Endodermal cell (in vitro differentiated cells): ENCODE measurements around the gene SLC35F1. TPM values are rescaled to one million over a fixed set of nuclear protein-coding genes. Genes with fewer than 3 reads are reported as not detected.
A peak's percentile ranks its signal among the peaks of the same experiment; 100 is the strongest.

Source experiments
- DNase-seq: peaks from one replicate; pipeline ENCODE4 v3.0.0-alpha.2; 2017
- H3K27ac ChIP-seq: 2 replicates; pipeline ENCODE4 v1.5.1; 2013; ENCODE audit warnings: mild to moderate bottlenecking, low read depth, low read length, moderate library complexity
- H3K27me3 ChIP-seq: 2 replicates; pipeline ENCODE4 v1.6.1; 2013; ENCODE audit warnings: mild to moderate bottlenecking, low read length, moderate library complexity; ENCODE audit not compliant: insufficient read depth, control insufficient read depth, poor library complexity, severe bottlenecking
- H3K36me3 ChIP-seq: 2 replicates; pipeline ENCODE4 v1.7.0; 2013; ENCODE audit warnings: mild to moderate bottlenecking, low read length, moderate library complexity; ENCODE audit not compliant: control insufficient read depth, insufficient read depth
- H3K4me1 ChIP-seq: one replicate; pipeline ENCODE4 v1.7.0; 2013; ENCODE audit warnings: low read length; ENCODE audit not compliant: control insufficient read depth, insufficient read depth
- H3K4me3 ChIP-seq: 2 replicates; pipeline ENCODE4 v1.5.1; 2013; ENCODE audit warnings: mild to moderate bottlenecking, low read length, moderate library complexity
- H3K9ac ChIP-seq: 2 replicates; pipeline ENCODE4 v1.6.1; 2013; ENCODE audit warnings: mild to moderate bottlenecking, low read length, moderate library complexity; ENCODE audit not compliant: poor library complexity, severe bottlenecking; ENCODE audit errors: extremely low read depth
- H3K9me3 ChIP-seq: 2 replicates; pipeline ENCODE4 v1.6.1; 2013; ENCODE audit warnings: mild to moderate bottlenecking, low read length, moderate library complexity; ENCODE audit not compliant: control insufficient read depth
- H3K27ac Mint-ChIP-seq: 2 replicates; pipeline ENCODE4 v1.8.0; 2020; ENCODE audit warnings: mixed read lengths
- H3K27me3 Mint-ChIP-seq: 2 replicates; pipeline ENCODE4 v1.8.0; 2021; ENCODE audit warnings: mild to moderate bottlenecking, mixed read lengths; ENCODE audit not compliant: insufficient read depth
- H3K36me3 Mint-ChIP-seq: 2 replicates; pipeline ENCODE4 v1.8.0; 2020; ENCODE audit warnings: low read depth, mixed read lengths
- H3K4me1 Mint-ChIP-seq: 2 replicates; pipeline ENCODE4 v1.8.0; 2020; ENCODE audit warnings: mixed read lengths
- H3K4me3 Mint-ChIP-seq: 2 replicates; pipeline ENCODE4 v1.8.0; 2020; ENCODE audit warnings: mild to moderate bottlenecking, moderate library complexity, mixed read lengths
- H3K9me3 Mint-ChIP-seq: 2 replicates; pipeline ENCODE4 v1.8.0; 2020; ENCODE audit warnings: mild to moderate bottlenecking, mixed read lengths
- CTCF ChIP-seq: fragments of 200-600 bp; sonication (generic); conservative IDR thresholded peaks from 2 replicates; pipeline ENCODE4 v1.5.0; 2021; ENCODE audit warnings: antibody characterized with exemption, mild to moderate bottlenecking
- WGBS, 2 experiments: methylation state at CpG; one replicate each; pipeline versions ENCODE4 v1.1.5 to v1.1.7; 2013; ENCODE audit warnings: missing lambda C conversion rate in 2 of 2, mixed read lengths in 1 of 2; ENCODE audit not compliant: insufficient coverage in 1 of 2, insufficient read length in 1 of 2; 5-methylcytosine and 5-hydroxymethylcytosine counted together
- total RNA-seq, 2 donors: library from RNA; stranded (reverse); fragmentation: NEBNext Ultra II Directional in 1 of 2; extraction: Animal tissue kit (Norgen Biotek cat#: 25700) in 1 of 2; gene quantifications; 2 replicates in 1 of 2; 3 replicates in 1 of 2; pipeline ENCODE4 v1.2.1, GENCODE V29; 2021

Gene SLC35F1
- total RNA-seq, 2 donors from 2014 or later: 6.7 to 12.8 TPM

- Mint-ChIP-seq H3K9me3 (peaks cover 35% of the 10 kb centered on the region), H3K4me3 (no peak overlapping the region), H3K4me1 (no peaks in the 10 kb centered on the region)
Measured at GRCh38 chr6:117971637-117972036, 64.6 kb downstream of the SLC35F1 start.

GRCh38 chr6:117974914-117975627, 68.0 kb downstream of the SLC35F1 start:
- Mint-ChIP-seq H3K4me1 (peaks cover 12% of the 10 kb centered on the region), H3K4me3 (no peak overlapping the region), H3K27ac (no peak overlapping the region), H3K27me3 (no peaks in the 10 kb centered on the region), H3K36me3 (peaks cover 1% of the 10 kb centered on the region), H3K9me3 (peaks cover 28% of the 10 kb centered on the region)
- TF ChIP-seq CTCF: no peak
- Histone ChIP-seq H3K27ac (no peak overlapping the region), H3K9ac (no peak overlapping the region), H3K4me1 (no peaks in the 10 kb centered on the region), H3K4me3 (no peak overlapping the region), H3K36me3 (no peaks in the 10 kb centered on the region), H3K27me3 (no peaks in the 10 kb centered on the region), H3K9me3 (peaks cover 29% of the 10 kb centered on the region)
- WGBS, 2 experiments: 83 to 92% methylated on average over 1 of the region's 1 CpG
- no peak for DNase-seq

More at GRCh38 chr6:117971637-117972036, 64.6 kb downstream of the SLC35F1 start:
- Histone ChIP-seq H3K4me3 (peak overlapping the region; percentile 13), H3K36me3 (no peaks in the 10 kb centered on the region), H3K27ac (no peak overlapping the region), H3K9me3 (peaks cover 31% of the 10 kb centered on the region), H3K4me1 (no peaks in the 10 kb centered on the region), H3K9ac (no peak overlapping the region), H3K27me3 (no peaks in the 10 kb centered on the region)
- TF ChIP-seq CTCF: no peak
- DNase-seq: no peak
- H3K27me3 Mint-ChIP-seq: no peaks in the 10 kb centered on the region
- H3K27ac Mint-ChIP-seq: no peak overlapping the region
- H3K36me3 Mint-ChIP-seq: peaks cover 2% of the 10 kb centered on the region

GRCh38 chr6:117976030-117976651, 69.1 kb downstream of the SLC35F1 start:
- peak; percentile 85 for TF ChIP-seq CTCF
- peaks cover 18% of the 10 kb centered on the region for H3K9me3 Mint-ChIP-seq
- no peak overlapping the region for H3K27ac Mint-ChIP-seq
- Histone ChIP-seq H3K4me1 (no peaks in the 10 kb centered on the region), H3K27ac (no peak overlapping the region), H3K36me3 (no peaks in the 10 kb centered on the region), H3K27me3 (no peaks in the 10 kb centered on the region), H3K9ac (no peak overlapping the region), H3K9me3 (peaks cover 19% of the 10 kb centered on the region), H3K4me3 (no peak overlapping the region)
- H3K36me3 Mint-ChIP-seq: peaks cover 1% of the 10 kb centered on the region
- WGBS, 2 experiments: 15% methylated on average over 2 of the region's 2 CpGs; no CpG with 5 or more reads in 1 of the 2 experiments
- no peaks in the 10 kb centered on the region for H3K27me3 Mint-ChIP-seq
- H3K4me3 Mint-ChIP-seq: no peak overlapping the region
- peaks cover 12% of the 10 kb centered on the region for H3K4me1 Mint-ChIP-seq
- DNase-seq: no peak
